ENCODE results near the gene SELP. TPM values are rescaled to one million over a fixed set of nuclear protein-coding genes. Genes with fewer than 3 reads are reported as not detected.

SELP gene
- total and polyA plus RNA-seq, 2 experiments from 2014 or later = 0.27 TPM; not detected in 1

DNA sequence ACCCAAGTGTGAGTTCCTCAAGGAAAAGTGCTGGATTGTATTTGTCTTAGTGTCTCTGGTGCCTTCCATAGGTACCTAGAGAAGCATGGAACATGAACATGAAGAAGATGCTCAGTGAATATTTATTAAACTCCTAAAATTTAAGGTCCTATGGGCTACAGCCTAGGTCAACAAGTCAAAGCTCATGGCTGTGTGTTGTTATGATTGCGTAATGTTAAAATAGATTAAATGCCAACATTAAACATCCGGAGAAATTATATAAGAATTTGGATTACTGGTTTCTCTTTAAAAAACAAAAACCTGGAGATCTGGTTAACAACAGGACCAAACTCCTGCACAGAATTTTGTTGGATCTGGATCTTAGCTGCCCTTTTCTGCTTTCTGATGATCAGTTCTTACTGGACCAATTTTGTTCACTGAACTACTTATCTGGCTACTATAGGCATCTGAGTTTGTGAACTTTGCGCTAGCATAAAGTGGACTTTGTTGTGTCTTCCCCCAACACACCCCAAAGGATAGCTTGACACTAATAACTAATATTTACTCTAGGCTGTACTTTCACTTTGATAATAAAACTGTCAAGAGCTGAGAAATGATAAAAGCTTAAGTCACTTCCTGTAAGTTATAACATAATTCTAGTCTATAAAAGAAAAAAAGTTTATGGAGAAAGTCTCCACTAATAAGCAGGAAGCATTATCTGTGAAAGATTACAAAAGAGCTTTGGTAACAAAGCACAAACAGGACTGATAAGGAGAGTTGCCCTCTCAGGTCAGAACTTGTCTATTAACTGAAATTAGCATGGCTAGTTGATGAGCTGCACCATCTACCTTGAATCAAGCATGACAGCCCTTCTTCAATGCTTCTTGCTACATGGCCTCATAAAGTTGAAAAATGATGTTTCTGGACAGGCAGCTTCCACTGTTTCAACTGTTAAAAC, 64.3 kb downstream of the SELP start:
- H3K79me2 ChIP-seq = no peaks in the 10 kb centered on the region
- peak; percentile 30 for DNase-seq (ENCODE audit: low spot score)
- no peaks in the 10 kb centered on the region for H3K27me3 ChIP-seq
- no peaks in the 10 kb centered on the region for H4K20me1 ChIP-seq (ENCODE audit: insufficient read depth, poor library complexity, severe bottlenecking)
- H3K9me2 ChIP-seq (replicated peaks; ENCODE audit: insufficient read depth) = no peaks in the 10 kb centered on the region
- TF ChIP-seq, protein P1, sequence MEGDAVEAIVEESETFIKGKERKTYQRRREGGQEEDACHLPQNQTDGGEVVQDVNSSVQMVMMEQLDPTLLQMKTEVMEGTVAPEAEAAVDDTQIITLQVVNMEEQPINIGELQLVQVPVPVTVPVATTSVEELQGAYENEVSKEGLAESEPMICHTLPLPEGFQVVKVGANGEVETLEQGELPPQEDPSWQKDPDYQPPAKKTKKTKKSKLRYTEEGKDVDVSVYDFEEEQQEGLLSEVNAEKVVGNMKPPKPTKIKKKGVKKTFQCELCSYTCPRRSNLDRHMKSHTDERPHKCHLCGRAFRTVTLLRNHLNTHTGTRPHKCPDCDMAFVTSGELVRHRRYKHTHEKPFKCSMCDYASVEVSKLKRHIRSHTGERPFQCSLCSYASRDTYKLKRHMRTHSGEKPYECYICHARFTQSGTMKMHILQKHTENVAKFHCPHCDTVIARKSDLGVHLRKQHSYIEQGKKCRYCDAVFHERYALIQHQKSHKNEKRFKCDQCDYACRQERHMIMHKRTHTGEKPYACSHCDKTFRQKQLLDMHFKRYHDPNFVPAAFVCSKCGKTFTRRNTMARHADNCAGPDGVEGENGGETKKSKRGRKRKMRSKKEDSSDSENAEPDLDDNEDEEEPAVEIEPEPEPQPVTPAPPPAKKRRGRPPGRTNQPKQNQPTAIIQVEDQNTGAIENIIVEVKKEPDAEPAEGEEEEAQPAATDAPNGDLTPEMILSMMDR (IDR thresholded peaks at IDR 0.05; ENCODE audit: poor library complexity) = no peak
- TF ChIP-seq EZH2phosphoT487 (IDR thresholded peaks at IDR 0.05; ENCODE audit: low read depth, severe bottlenecking, unreplicated experiment) (peak; percentile 97), EZH2 (IDR thresholded peaks at IDR 0.05; ENCODE audit: borderline replicate concordance) (no peak)
- H3K9me3 ChIP-seq (ENCODE audit: low read depth) = no peaks in the 10 kb centered on the region
- H3K4me1 ChIP-seq (ENCODE audit: insufficient read depth) = peaks cover 7% of the 10 kb centered on the region
- no peak overlapping the region for H3K4me2 ChIP-seq
- no peak overlapping the region for H3K4me3 ChIP-seq
- H3K36me3 ChIP-seq (replicated peaks; ENCODE audit: insufficient read depth, low read depth) = no peaks in the 10 kb centered on the region
- WGBS (ENCODE audit: low lambda C conversion rate, missing lambda C conversion rate) = 76% methylated on average over 3 of the region's 3 CpGs
- H2AFZ ChIP-seq = no peak overlapping the region
- H3K27ac ChIP-seq = peak overlapping the region; percentile 2

- Histone ChIP-seq H3K79me2 (no peaks in the 10 kb centered on the region), H3K9me3 (ENCODE audit: low read depth) (no peaks in the 10 kb centered on the region), H4K20me1 (ENCODE audit: insufficient read depth, poor library complexity, severe bottlenecking) (no peaks in the 10 kb centered on the region), H3K4me3 (no peak overlapping the region), H2AFZ (no peak overlapping the region), H3K4me1 (ENCODE audit: insufficient read depth) (peaks cover 7% of the 10 kb centered on the region), H3K9me2 (replicated peaks; ENCODE audit: insufficient read depth) (no peaks in the 10 kb centered on the region), H3K36me3 (replicated peaks; ENCODE audit: insufficient read depth, low read depth) (no peaks in the 10 kb centered on the region), H3K4me2 (no peak overlapping the region), H3K27me3 (no peaks in the 10 kb centered on the region), H3K27ac (no peak overlapping the region)
- DNase-seq (ENCODE audit: low spot score) = no peak
- TF ChIP-seq, protein P1 (IDR thresholded peaks at IDR 0.05; ENCODE audit: poor library complexity) = no peak
- TF ChIP-seq EZH2phosphoT487 (IDR thresholded peaks at IDR 0.05; ENCODE audit: low read depth, severe bottlenecking, unreplicated experiment) (no peak), EZH2 (IDR thresholded peaks at IDR 0.05; ENCODE audit: borderline replicate concordance) (no peak)
These were observed 66.3 kb downstream of the SELP start for GRCh38 chr1:169563650-169564049.

DNA sequence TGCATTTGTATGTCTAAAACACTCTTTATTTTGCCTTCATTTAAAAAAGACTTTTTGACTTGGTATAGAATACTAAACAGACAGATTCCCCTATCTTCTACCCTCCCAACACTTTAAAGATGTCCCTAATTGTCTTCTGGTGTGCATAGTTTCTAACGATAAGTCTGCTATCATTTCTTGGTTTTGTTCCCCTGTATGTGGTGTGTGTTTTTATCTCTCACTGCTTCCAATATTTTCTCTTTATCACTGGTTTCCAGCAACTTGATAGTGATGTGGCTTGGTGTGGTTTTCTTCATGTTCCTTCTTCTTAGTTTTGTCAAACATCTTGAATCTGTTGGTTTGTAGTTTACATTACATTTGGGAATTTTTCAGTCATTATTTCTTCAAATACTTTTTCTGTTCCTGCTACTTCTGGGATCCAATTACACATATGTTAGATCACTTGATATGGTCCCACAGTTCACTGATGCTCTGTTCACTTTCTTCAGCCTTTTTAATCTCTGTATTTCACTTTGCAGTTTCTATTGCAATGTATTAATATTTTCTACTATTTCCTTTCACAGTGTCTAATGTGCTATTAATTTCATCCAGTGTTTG, 66.8 kb downstream of the SELP start:
- Histone ChIP-seq H3K4me3 (no peak overlapping the region), H3K27me3 (no peaks in the 10 kb centered on the region), H3K27ac (no peak overlapping the region), H4K20me1 (ENCODE audit: insufficient read depth, poor library complexity, severe bottlenecking) (no peaks in the 10 kb centered on the region), H3K79me2 (no peaks in the 10 kb centered on the region), H3K9me2 (replicated peaks; ENCODE audit: insufficient read depth) (no peaks in the 10 kb centered on the region), H3K36me3 (replicated peaks; ENCODE audit: insufficient read depth, low read depth) (no peaks in the 10 kb centered on the region), H3K4me2 (no peak overlapping the region), H3K9me3 (ENCODE audit: low read depth) (no peaks in the 10 kb centered on the region), H3K4me1 (ENCODE audit: insufficient read depth) (peaks cover 7% of the 10 kb centered on the region), H2AFZ (no peak overlapping the region)
- WGBS (ENCODE audit: low lambda C conversion rate, missing lambda C conversion rate) = 94% methylated on average over 1 of the region's 1 CpG
- TF ChIP-seq, protein P1 (IDR thresholded peaks at IDR 0.05; ENCODE audit: poor library complexity) = no peak
- TF ChIP-seq EZH2 (IDR thresholded peaks at IDR 0.05; ENCODE audit: borderline replicate concordance) (no peak), EZH2phosphoT487 (IDR thresholded peaks at IDR 0.05; ENCODE audit: low read depth, severe bottlenecking, unreplicated experiment) (no peak)
- DNase-seq (ENCODE audit: low spot score) = no peak
